PFSK-1 (cell line): Measurements from ENCODE around the gene RAPGEF5.

Source experiments
- FOXP2 ChIP-seq: optimal IDR thresholded peaks from 2 replicates; pipeline ENCODE3; 2011; ENCODE audit warnings: borderline replicate concordance, control low read depth, inconsistent platforms; ENCODE audit not compliant: insufficient read depth; ENCODE audit errors: extremely low read length, extremely low read depth
- POLR2AphosphoS5 ChIP-seq: IDR thresholded peaks from 2 replicates; pipeline ENCODE4 v1.6.1; 2012; ENCODE audit warnings: low read depth, mild to moderate bottlenecking, control low read depth, low read length, moderate library complexity
- REST ChIP-seq, 2 experiments: IDR thresholded peaks; 2 replicates each; pipeline versions ENCODE4 v1.6.1 to v1.8.0; 2011 to 2012; ENCODE audit warnings: low read depth in 2 of 2, low read length in 2 of 2, control low read depth in 1 of 2, inconsistent platforms in 1 of 2, mild to moderate bottlenecking in 1 of 2, moderate library complexity in 1 of 2; ENCODE audit not compliant: insufficient read depth in 1 of 2
- SIN3A ChIP-seq: IDR thresholded peaks from 2 replicates; pipeline ENCODE4 v1.6.1; 2012; ENCODE audit warnings: mild to moderate bottlenecking, low read length, moderate library complexity, borderline replicate concordance; ENCODE audit not compliant: insufficient read depth
- TAF1 ChIP-seq: IDR thresholded peaks from 2 replicates; pipeline ENCODE4 v1.6.1; 2012; ENCODE audit warnings: low read length, control low read depth, borderline replicate concordance; ENCODE audit not compliant: insufficient read depth

RAPGEF5 gene

GRCh38 chr7:22355620-22356009, 1.3 kb downstream of the RAPGEF5 start:
- TF ChIP-seq FOXP2 (no peak), TAF1 (no peak), REST (IDR thresholded peaks at IDR 0.05; ENCODE audit: insufficient read depth in 1 of 2, low read depth in 2 of 2, low read length in 2 of 2) (no peak), SIN3A (no peak), POLR2AphosphoS5 (no peak)

GRCh38 chr7:22354462-22354861, 2.5 kb downstream of the RAPGEF5 start:
- TF ChIP-seq REST (IDR thresholded peaks at IDR 0.05; ENCODE audit: insufficient read depth in 1 of 2, low read depth in 2 of 2, low read length in 2 of 2), result no peak
- TF ChIP-seq SIN3A, result no peak
- TF ChIP-seq FOXP2, result no peak
- TF ChIP-seq POLR2AphosphoS5, result no peak
- no peak for TF ChIP-seq TAF1

- TF ChIP-seq TAF1 (no peak), POLR2AphosphoS5 (no peak), SIN3A (no peak), REST (IDR thresholded peaks at IDR 0.05; ENCODE audit: insufficient read depth in 1 of 2, low read depth in 2 of 2, low read length in 2 of 2) (no peak), FOXP2 (no peak)
These were observed 4.1 kb downstream of the RAPGEF5 start for GRCh38 chr7:22352887-22353286.

GRCh38 chr7:22351878-22352277, 5.1 kb downstream of the RAPGEF5 start:
- TF ChIP-seq TAF1 (no peak), POLR2AphosphoS5 (no peak), REST (IDR thresholded peaks at IDR 0.05; ENCODE audit: insufficient read depth in 1 of 2, low read depth in 2 of 2, low read length in 2 of 2) (no peak), FOXP2 (no peak), SIN3A (no peak)

- no peak for TF ChIP-seq SIN3A
- TF ChIP-seq TAF1, result no peak
- TF ChIP-seq POLR2AphosphoS5, result no peak
- TF ChIP-seq FOXP2, result no peak
These were observed 5.6 kb downstream of the RAPGEF5 start for GRCh38 chr7:22351329-22351692.
